ENCODE results near the gene PAPPA. TPM values are rescaled to one million over a fixed set of nuclear protein-coding genes. Genes with fewer than 3 reads are reported as not detected.

Gene PAPPA
- total and polyA plus RNA-seq, 9 of the 15 experiments (the other 6 are each of a cell fraction or from before 2014, with no cell fraction given): 0.06 to 0.18 (median 0.11) TPM

- WGBS (ENCODE audit: insufficient coverage, low coverage, missing lambda C conversion rate): 6% methylated on average over 6 of the region's 6 CpGs
- ATAC-seq: no peak
- no peak for FAIRE-seq
- Histone ChIP-seq H3K36me3 (ENCODE audit: control insufficient read depth, insufficient read depth, low read length) (no peaks in the 10 kb centered on the region), H3K27ac (ENCODE audit: extremely low read depth, low read depth, low read length) (no peak overlapping the region), H3K79me2 (ENCODE audit: control insufficient read depth, insufficient read depth, low read length) (no peaks in the 10 kb centered on the region), H2AFZ (ENCODE audit: low read depth, low read length) (no peak overlapping the region), H3K9ac (ENCODE audit: insufficient read depth in 1 of 2, low read depth in 2 of 2, low read length in 2 of 2) (no peak overlapping the region), H3K9me1 (ENCODE audit: control insufficient read depth, insufficient read depth, low read length) (no peaks in the 10 kb centered on the region), H3K9me3 (replicated peaks; ENCODE audit: control insufficient read depth, insufficient read depth, low read depth, low read length) (no peaks in the 10 kb centered on the region), H4K20me1 (replicated peaks; ENCODE audit: control insufficient read depth, insufficient read depth, low read length) (no peaks in the 10 kb centered on the region), H3K4me3 (no peak overlapping the region), H3K4me1 (replicated peaks in 1 of 2; ENCODE audit: control insufficient read depth in 2 of 2, insufficient read depth in 2 of 2, low read length in 2 of 2) (no peaks in the 10 kb centered on the region), H3K4me2 (ENCODE audit: insufficient read depth, low read length) (no peak overlapping the region), H3K27me3 (ENCODE audit: control insufficient read depth in 2 of 2, insufficient read depth in 2 of 2, low read length in 2 of 2) (no peaks in the 10 kb centered on the region)
- no TSS peak for BruUV-seq (replicated peaks)
- intact Hi-C loops (cut with micrococcal nuclease): no loop called here
- no peak for TF ChIP-seq ZMIZ1 (IDR thresholded peaks at IDR 0.05; ENCODE audit: low read depth in 2 of 2, low read length in 2 of 2)
- TF ChIP-seq SRSF7 (optimal IDR thresholded peaks at IDR 0.05; ENCODE audit: low read depth, low read length): no peak
- TF ChIP-seq ZNF512 (tag; IDR thresholded peaks at IDR 0.05): peak; percentile 80
- no peak for TF ChIP-seq ZNF431 (CRISPR knock-in tag; IDR thresholded peaks at IDR 0.05)
- TF ChIP-seq CEBPG (CRISPR knock-in tag; IDR thresholded peaks at IDR 0.05): no peak
- TF ChIP-seq CEBPG (tag; conservative IDR thresholded peaks at IDR 0.05 in 1 of 2, IDR thresholded peaks at IDR 0.05 in 1 of 2): 0 out of 4 replicates have a peak, but pooled peaks of 1 of the 2 experiments have one; percentile 13
- no peak for TF ChIP-seq TOE1 (IDR thresholded peaks at IDR 0.05; ENCODE audit: borderline replicate concordance)
- no peak for TF ChIP-seq TOE1 (CRISPR knock-in tag; IDR thresholded peaks at IDR 0.05; ENCODE audit: borderline replicate concordance, low read depth)
- TF ChIP-seq MEIS2 (IDR thresholded peaks at IDR 0.05; ENCODE audit: partially characterized antibody): peak; percentile 12
- no peak for TF ChIP-seq DEAF1 (CRISPR knock-in tag; IDR thresholded peaks at IDR 0.05)
- TF ChIP-seq C11orf30 (IDR thresholded peaks at IDR 0.05; ENCODE audit: low read depth): no peak
- in situ Hi-C loops (cut with MboI): no loop called here
- ChIA-PET CTCF (ENCODE audit: low intra/inter-chr PET ratio) (no interaction called here), POLR2A (interaction anchor here (0.5 to 1.3 kb wide), 3 partner anchors 9 to 82 kb away, joined by 3 to 5 read pairs (median 3); no protein-coding TSS in a partner anchor)
- DNase-seq (ENCODE audit: extremely low read depth in 1 of 4, low spot score in 3 of 4): no peak
Measured at GRCh38 chr9:116275418-116276195, 122.0 kb downstream of the PAPPA start.
